OCI-M2 (cell line): ENCODE results near the gene GPR31.

Source experiments
- DNase-seq: peaks from one replicate; lab custom pipeline; 2025; ENCODE audit not compliant: unreplicated experiment; lab: John Stamatoyannopoulos, UW

The GPR31 gene

DNA sequence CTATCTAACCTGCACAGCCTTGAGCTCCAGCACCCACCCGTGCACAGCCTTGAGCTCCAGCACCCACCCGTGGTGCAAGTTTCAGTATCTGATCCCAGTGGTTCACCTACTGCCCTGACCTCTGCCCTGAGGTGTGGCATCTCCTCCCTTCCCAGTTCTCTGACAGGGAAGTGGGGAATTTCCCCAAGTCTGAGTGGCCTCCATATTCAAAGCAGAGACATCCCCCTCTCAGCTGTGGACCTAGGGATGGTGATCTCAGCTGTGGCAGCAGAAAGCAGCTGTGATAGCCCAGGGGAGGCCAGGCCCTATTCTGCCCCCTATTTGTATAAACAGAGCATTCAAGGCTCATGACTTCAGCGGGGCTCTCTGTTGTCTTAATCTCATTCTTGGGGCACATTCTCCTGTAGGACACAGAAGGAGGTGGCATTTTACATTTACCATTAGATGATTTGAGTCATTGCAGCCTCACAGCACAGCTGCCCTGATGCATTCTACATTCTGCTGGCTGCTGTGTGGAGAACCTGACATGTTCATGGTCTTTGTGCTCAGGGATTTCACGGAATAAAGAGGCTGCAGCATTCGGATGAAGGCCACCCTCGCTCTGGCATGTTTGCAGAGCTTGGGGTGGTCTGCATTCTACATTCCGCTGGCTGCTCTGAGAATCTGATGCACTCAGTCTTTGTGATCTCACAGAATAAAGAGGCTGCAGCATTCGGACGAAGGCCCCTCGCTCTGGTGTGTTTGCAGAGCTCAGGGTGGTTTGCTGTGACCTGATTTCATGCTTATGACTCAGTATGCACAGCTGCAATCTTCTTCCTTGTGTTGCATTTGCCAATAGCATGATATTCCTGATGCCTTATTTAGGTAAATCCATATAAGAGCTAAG is 16.9 kb downstream of the GPR31 start:
- DNase-seq: no peak

DNA sequence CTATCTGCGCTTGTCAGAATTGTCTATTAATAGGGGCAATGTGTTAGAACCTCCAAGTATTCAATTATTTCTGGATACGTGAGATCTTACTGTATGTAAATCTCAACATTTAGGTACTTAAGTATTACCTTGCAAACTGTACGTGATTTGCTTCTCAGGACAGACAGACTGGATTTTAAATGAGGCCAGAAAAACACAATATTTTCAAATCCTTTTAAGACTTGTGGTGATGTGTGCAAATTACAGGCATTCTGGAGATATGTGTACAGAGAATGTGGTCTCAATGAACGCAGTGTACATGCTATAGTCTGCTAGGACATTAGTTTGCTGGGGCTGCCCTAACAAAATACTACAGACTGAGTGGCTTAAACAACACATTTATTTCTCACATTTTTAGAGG is 18.0 kb downstream of the GPR31 start:
- no peak for DNase-seq

- no peak for DNase-seq
Observed at GRCh38 chr6:167137881-167138280, 19.9 kb downstream of the GPR31 start.

GRCh38 chr6:167137081-167137480 is 20.7 kb downstream of the GPR31 start:
- DNase-seq: no peak

DNA sequence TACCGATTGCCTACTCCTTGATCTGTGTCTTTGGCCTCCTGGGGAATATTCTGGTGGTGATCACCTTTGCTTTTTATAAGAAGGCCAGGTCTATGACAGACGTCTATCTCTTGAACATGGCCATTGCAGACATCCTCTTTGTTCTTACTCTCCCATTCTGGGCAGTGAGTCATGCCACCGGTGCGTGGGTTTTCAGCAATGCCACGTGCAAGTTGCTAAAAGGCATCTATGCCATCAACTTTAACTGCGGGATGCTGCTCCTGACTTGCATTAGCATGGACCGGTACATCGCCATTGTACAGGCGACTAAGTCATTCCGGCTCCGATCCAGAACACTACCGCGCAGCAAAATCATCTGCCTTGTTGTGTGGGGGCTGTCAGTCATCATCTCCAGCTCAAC is 21.4 kb downstream of the GPR31 start:
- no peak for DNase-seq

GRCh38 chr6:167134448-167135328 is 23.1 kb downstream of the GPR31 start:
- DNase-seq: no peak

- DNase-seq: no peak
Observed at GRCh38 chr6:167130712-167131684, 26.8 kb downstream of the GPR31 start.

- no peak for DNase-seq
Observed at GRCh38 chr6:167130008-167130677, 27.6 kb downstream of the GPR31 start.

DNA sequence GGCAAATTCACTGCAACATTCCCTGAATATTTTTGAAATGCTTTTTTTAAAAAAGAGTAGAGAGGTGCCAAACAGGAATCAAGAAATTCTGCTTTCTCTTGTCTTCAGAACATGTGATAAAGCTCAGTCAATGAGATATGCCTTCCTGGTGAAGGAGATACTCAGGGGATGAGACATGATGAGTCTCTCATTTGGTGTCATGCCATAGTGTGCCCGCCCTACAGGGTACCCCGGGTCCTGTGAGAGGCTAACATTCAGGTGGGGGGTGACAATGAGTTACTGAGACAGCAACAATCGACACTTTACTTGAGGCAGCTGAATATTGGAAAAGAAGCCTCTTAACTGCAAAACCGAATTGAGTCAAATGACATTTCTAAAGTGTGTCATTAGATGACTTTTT is 28.2 kb downstream of the GPR31 start:
- DNase-seq: no peak

DNA sequence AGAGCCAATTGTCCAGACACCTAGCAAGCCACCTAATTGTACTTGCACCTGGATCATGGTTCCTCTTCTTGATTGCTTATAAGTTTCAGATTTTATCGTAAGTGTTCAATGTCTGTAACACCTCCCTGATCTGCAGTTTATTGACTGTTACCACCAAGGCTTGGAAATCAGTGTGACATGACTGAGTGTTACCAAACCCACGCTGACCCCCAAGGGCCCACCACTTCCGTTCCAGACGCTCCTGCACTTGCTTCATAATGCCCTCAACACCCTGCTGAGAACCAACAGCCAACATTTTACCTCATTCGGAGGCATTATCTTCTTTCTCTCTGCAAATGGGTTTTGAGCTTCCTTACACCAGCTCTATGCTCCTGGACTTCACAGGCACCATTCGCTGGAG is 28.6 kb downstream of the GPR31 start:
- DNase-seq: no peak

GRCh38 chr6:167127785-167128531 is 29.8 kb downstream of the GPR31 start:
- DNase-seq: no peak

DNA sequence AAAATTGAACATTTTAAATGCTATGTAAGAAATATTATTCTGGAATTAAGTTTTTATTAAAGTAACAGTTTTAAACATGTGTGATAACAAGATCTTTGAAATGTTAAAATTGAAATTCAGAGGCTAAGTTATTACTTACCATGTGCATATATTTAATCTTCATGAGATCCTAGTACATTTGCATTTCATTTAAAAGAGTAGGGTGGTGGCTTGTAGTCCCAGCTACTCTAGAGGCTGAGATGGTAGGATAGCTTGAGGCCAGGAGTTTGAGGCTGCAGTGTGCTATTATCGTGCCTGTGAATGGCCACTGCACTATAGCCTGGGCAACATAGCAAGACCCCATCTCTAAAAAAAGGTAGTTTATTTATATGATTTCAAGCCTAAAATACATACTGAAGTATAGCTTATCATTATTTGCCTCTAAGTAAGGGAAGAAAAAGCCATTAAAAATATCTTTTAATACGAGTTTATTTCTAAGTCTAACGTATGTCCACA is 31.9 kb downstream of the GPR31 start:
- DNase-seq: no peak

DNA sequence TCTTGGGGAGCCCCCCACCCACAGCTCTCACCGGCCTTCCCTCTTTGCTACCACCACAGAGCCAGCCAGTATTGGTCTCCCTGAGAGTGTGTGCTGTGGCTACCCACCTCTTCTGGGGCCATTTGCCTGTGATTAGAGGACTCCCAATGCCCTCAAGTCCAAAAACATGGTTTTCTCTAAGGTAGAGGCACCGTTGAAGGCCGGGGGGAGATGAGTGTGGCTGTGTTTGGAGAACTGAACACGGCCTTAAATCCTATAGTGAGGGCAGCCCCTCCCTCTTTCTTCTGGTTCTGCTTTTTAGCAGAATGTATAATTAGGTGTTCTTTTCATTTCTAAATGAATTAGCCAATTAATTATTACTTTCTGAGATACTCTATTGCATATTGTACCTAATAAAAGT is 32.4 kb downstream of the GPR31 start:
- no peak for DNase-seq

DNA sequence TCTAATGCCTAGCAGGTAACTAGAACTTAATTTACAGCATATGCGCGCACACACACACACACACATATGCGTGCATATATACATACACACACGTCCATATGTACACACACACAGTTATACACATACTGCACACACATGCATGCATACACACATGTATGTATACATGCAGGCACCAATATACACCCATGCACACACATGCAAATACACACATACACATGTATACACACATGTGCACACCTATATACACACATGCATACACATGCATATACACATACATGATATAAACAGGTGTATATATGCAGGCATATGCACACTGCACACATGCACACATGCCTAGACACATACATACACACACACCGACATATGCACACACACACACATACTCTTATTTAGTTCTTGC is 33.0 kb downstream of the GPR31 start:
- DNase-seq: no peak

GRCh38 chr6:167122827-167123657 is 34.7 kb downstream of the GPR31 start, which contains the start of gene CCR6:
Gene CCR6 (plus strand): TSS chr6:167123096. CDS start chr6:167136135, 13,039 bp downstream.
- DNase-seq: no peak

DNA sequence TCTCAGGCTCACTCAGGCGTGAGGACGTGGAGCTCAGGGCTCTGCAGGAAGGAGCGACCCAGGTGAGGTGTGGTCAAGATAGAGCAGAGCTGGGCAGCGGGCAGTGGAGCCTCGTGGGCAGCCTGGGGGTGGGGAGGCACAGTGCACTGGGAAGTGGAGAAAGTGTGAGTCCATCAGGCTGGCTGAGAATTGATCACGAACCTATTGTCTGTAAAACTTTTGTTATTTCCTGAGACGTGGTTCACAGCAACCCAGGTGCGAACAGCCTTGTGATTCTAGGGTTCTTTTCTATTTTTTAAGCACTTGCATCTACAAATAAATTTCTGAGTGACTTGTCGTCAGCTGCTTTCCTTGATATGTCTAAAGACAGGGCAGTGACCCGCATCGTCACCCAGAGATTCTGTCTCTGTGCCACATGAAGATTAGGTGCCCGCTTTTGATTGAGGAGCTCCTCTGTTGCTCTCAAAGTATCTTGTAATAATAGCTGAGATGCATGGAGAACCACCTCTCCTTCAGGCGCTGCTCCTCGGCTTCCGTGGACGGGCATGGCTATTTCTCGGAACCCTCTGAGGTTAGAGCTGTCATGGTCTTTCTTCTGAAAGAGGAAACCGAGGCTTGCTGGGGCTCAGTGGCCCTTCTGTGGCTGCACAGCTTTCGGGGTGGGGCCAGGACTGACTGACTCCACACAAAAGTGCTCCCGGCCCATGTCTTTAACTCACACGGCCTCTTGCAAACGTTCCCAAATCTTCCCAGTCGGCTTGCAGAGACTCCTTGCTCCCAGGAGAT is 35.5 kb downstream of the GPR31 start:
- DNase-seq: no peak

DNA sequence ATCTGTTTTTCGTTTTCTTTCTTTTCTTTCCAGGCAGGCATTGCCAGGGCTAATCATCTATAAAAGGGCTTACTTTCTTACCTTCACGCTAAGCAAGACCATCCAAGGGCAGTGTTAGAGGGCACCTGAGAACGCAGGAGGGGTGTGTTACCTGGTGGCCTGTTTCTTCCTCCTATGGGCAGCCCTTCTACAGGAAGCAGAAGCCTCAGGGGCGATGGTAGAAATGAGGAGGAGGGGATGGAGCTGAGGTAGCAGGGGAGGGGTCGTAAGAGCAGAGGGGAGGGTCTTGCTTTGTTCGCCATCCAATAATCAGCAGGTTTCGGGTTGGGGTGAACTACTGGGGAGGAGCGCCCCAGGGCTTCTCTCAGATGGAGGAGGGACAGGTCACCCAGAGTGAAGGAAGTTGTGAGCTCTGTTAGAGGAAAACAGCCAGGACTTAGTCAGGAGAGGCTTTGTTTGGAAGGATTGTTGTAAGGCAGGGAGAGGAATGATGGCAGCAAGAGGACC is 36.4 kb downstream of the GPR31 start:
- DNase-seq: no peak

DNA sequence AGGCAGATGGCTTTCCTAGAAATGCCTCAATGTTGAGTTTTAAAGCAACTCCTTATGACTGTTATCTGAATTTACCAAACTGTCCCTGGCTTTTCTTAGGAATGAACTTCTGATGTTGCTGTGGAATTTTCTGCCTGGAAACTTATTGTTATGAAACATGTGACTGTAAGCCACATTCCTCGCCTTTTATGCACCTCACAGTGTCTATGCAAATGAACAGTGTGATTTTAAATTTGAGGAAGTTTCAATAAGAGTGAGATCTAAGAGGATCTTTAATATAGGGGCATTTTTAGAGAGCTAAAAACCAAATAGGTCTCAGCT is 37.2 kb downstream of the GPR31 start:
- no peak for DNase-seq
